ENCODE results near the gene APEX1.
"Not testable (repeated sequence)": the region's sequence is repeated elsewhere in the genome, so short reads cannot be mapped to it uniquely, and the experiment has no call there.

The APEX1 gene

DNA sequence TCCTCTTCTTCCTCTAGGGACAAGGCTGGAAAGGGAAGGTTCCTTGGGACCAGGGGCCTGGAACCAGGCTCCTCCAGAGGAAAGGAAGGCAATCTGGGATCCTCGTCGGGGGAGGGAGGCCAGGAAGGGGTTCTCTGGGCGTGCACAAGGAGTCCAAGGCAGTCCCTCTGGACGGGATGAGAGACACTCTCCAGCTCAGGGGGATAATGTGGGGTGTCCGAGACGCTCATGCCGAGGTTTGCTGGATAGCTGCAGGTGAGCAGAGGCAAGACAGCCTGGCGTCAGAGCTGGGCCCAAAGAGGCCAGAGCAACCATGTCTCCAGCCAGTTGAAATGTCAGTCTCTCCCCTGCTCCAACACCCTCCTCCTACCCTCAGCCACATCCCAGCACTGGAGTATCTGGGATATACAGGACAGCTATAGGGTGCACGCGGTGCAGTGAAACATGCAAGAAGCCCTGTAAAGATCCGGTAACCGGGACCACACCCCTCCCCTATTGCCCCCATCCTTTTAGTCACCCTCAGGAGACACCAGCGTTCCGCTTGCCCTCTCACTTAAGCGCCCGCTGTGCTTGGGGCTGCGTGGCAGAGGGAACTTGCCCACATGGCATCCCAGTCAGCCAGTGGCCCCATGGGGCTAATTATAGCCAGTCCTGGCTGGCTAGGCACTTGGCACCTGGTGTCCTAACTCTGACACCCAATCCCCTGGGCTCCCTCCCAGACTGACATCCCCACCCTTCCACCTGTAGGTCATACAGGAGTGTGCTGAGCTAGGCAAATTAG is 19.3 kb upstream of the APEX1 start, which contains the start of gene KLHL33:
Gene KLHL33 (minus strand): TSS at position 585 of the 781 bp plus-strand sequence. CDS start 355 bp downstream, at position 230.
- DNase-seq (ENCODE audit: low read depth): no peak

DNA sequence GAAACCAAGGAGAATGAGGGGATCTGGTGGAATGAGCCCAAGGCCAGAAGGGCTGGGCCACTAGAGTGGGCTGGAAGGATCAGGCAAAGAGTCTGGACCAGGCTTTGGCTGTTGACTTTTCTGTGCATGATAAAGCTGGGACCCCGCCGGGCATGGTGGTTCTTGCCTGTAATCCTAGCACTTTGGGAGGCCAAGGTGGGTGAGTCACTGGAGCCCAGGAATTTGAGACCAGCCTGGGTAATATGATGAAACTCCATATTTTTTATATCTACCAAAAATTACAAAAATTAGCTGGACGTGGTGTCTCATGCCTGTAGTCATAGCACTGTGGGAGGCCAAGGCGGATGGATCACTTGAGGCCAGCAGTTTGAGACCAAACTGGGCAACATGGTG is 18.7 kb upstream of the APEX1 start:
- DNase-seq (ENCODE audit: low read depth): no peak

GRCh38 chr14:20438664-20439063 is 16.4 kb upstream of the APEX1 start:
- DNase-seq (ENCODE audit: low read depth): no peak

- no peak for DNase-seq (ENCODE audit: low read depth)
Measured at GRCh38 chr14:20440465-20440864, 14.6 kb upstream of the APEX1 start.

DNA sequence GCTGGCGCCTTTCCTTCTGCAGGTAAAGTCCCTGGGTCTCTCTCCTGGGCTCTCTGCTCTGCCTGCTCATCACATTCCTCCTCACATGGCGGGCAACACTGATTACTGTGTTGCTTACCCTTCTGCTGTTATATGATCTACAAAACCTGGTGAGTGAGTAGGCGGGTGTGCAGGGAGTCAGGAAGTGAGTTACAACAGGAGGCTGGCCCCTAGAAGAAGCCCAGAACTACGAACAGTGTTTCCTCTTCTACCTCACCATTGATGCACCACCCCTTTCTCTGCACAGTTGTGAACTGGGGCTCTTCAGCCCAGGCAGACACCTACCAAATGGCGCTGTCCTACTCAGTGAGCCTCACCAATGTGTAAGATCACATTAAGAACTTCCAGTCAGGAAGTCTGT is 14.1 kb upstream of the APEX1 start:
- DNase-seq (ENCODE audit: low read depth): no peak

DNA sequence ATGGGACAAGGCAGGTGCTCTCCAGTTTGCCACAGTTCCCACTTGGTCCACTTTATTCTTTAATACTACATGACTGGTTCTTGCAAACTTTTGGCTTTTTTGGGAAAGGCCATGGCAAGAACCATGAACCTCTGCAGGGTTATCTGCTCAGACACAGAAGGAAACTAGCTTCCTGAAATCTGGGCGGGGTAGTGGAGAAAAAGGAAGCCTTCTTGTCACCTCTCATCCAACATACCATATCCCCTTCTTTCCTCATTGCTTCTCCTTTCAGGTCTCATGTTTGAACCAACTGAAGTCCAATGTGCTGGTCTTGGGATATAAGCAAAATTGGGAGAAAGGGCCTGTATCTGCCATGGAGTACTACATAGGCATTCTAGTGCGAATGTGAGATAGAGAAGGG is 13.6 kb upstream of the APEX1 start:
- no peak for DNase-seq (ENCODE audit: low read depth)

DNA sequence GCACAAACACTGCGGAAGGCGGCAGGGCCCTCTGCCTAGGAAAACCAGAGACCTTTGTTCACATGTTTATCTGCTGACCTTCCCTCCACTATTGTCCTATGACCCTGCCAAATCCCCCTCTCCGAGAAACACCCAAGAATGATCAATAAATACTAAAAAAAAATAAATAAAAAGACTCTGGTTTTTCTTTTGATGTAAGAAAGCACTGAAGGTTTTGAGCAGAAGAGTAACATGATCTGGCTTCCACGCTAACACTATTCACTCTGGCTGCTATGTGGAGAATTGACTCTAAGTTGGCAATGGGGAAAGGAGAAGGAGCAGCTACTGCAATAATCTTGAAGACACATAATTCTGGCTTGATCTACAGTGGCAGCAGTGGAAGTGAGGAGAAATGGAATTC is 11.4 kb upstream of the APEX1 start:
- not testable (repeated sequence) for DNase-seq (ENCODE audit: low read depth)

- DNase-seq (ENCODE audit: low read depth): no peak
Measured at GRCh38 chr14:20446889-20447288, 8.1 kb upstream of the APEX1 start.

DNA sequence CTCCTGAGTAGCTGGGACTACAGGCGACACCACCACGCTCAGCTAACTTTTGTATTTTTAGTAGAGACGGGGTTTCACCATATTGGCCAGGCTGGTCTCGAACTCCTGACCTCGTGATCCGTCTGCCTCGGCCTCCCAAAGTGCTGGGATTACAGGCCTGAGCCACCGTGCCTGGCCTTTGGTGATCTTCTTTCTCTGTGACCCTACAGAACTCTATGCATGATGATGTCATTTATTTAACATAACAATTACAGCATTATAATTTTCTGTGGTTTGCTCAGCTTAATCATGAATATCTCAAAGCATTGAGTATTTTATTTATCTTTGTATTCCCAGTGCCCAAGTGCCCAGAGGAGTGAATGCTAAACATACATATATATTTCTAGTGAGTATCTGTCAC is 2.2 kb upstream of the APEX1 start:
- DNase-seq (ENCODE audit: low read depth): not testable (repeated sequence)

- no peak for DNase-seq (ENCODE audit: low read depth)
Measured at GRCh38 chr14:20455355-20456300, 602 bp downstream of the APEX1 start.

GRCh38 chr14:20456971-20457370 is 1.9 kb downstream of the APEX1 start:
- no peak for DNase-seq (ENCODE audit: low read depth)

DNA sequence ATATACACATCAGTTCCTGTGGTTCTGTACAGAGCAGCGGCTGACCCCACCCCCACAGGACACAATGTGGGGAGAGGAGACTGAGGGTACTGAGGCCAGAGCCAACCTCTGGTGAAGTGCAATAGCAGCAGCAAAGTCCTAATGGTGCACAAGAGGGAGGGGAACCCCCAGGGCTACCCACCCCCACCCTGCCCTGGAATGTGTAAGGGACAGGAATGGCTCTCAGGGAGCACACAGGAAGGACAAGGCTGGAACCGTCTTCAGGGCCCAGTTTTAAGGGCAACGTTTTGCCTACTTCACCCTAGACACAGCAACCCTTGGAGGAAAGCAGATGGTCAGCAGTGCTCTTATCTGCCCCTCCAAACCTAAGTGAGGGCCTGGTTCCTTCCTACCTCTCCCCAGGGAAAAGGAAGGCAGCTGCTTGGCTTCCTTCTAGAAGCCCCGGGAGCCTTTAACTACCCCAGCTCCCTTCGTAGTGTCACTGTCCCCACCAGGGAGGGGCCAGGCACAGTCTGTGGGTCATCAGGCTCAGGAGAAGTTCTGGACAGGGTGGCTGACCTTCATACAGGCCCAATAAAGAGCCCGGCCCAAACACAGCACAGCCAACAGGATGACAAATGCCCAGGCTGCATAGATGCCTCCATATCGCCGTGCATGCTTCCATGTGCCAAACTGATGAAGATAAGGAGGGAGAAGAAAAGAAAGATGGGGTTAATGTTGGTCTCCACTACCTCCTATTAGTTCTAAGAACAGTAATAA is 3.2 kb downstream of the APEX1 start:
- DNase-seq (ENCODE audit: low read depth): no peak

DNA sequence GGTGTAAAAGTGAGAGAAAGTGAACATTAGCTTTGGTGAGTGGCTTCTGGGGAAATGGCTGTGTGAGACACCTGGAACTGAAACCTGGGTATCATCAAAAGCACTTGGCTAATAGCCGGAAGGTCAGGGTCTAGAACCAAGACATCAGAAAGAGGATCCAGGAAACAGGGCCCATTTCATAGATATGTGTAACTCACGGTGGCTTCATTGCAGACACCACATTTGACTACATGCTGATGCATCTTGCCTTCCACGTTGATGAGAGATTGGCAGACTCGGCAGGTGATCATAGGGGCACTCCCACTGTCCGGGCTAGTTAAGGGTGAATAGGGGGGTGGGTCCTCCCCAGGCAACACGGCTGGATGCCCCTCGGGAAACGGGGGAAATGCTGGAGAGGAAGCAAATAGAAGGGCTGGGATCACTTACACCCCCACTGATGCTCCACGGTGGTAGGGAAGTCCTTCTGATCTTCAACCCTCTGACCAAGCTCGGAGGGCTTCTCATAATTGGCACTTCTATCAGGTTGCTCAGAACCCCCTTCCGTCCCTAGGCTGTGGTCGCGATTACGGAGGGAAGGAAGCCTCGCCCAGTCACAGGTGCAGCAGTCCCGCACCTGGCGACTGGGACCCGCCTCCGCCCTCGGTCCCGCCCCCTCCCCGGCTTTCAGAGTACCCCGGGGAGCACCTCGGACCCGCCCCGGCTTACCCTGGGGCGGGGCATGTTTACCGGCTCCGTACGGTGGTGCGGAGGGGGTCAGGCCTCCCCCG is 5.6 kb downstream of the APEX1 start:
- DNase-seq (ENCODE audit: low read depth): no peak

GRCh38 chr14:20461225-20462141 is 6.5 kb downstream of the APEX1 start, which contains the start of gene PIP4P1:
Gene PIP4P1, minus strand, starts transcription at chr14:20461434. Its CDS starts 109 bp downstream, at chr14:20461325.
- peak; percentile 96 for DNase-seq (ENCODE audit: low read depth)

GRCh38 chr14:20468764-20469241 is 13.8 kb downstream of the APEX1 start:
- DNase-seq (ENCODE audit: low read depth): no peak

GRCh38 chr14:20469242-20469889 is 14.3 kb downstream of the APEX1 start, which contains the start of gene PNP:
Gene PNP, plus strand, starts transcription at chr14:20469406. Its CDS starts 119 bp downstream, at chr14:20469525.
- peak; percentile 69 for DNase-seq (ENCODE audit: low read depth)

DNA sequence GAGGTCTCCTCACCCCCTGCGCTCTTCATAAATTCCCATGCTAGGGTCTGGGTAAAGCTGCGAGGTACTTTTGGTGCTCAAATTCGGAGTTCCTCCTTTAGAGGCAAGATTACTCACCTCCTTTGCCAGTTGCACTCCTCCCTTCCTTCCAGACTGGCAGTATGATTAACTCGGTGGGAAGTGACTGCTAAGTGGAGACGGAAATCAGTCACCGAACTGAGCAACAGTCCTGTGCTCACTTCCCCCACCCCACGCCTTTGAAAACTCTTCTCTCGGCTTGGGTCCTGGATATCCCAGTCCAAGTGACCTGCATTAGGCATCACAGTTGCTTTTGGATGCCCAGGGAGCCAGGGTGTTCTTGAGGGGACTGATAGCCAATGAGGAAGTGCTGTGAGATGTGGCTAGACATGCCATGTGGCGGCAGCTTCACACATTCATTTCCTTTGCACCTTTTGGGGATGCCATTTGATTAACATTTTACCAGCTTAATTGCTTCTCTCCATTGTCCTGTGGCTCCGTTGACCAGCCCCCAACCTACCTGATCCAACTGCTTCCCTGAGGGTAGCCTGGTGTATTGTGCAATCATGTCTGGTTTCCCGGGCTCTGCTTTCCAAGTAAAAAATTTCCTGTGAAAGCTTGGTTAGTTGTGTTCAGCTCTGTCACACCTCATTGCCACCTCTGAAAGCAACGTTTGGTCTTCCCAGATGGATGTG is 15.0 kb downstream of the APEX1 start:
- no peak for DNase-seq (ENCODE audit: low read depth)

DNA sequence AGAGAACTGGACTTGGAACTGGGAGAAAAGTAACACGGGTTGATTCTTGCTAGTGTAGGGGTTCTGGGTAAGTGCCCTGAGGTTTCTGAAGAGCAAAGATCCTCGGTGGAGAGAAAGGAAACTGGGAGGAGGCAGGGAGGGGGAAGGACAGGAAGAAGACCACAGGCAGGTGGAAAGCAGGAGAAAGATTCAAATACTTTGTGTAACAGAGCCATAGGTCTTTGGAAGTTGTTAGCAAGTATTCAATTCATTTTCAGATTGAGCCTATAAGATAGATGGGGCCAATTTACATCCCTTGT is 15.5 kb downstream of the APEX1 start:
- DNase-seq (ENCODE audit: low read depth): no peak

Data from stimulated activated CD8-positive, alpha-beta memory T cell treated with anti-CD3 and anti-CD28 coated beads, Interleukin-12 subunit alpha, Interleukin-12 subunit beta, amount 100 ng/mL, for 4 hours (primary cell).